Fibroblast of pulmonary artery (primary cell): ENCODE results near the gene URB1.
"Not testable (repeated sequence)": the region's sequence is repeated elsewhere in the genome, so short reads cannot be mapped to it uniquely, and the experiment has no call there.

Experiments
- DNase-seq: peaks from one replicate; pipeline ENCODE4 v3.0.0-alpha.2; 2010; ENCODE audit warnings: low read depth
- H3K4me3 ChIP-seq: replicated peaks from 2 replicates; pipeline ENCODE4 v1.5.1; 2011; ENCODE audit warnings: low read depth, mild to moderate bottlenecking, control low read depth, low read length, moderate library complexity
- CTCF ChIP-seq: IDR thresholded peaks from 2 replicates; pipeline ENCODE4 v1.5.1; 2011; ENCODE audit warnings: mild to moderate bottlenecking, control low read depth, low read length, inconsistent platforms; ENCODE audit errors: missing control alignments

Gene URB1

GRCh38 chr21:32410916-32411315 is 18.1 kb upstream of the URB1 start:
- H3K4me3 ChIP-seq, result peak overlapping the region; percentile 0
- DNase-seq, result no peak
- TF ChIP-seq CTCF, result no peak

- no peak for TF ChIP-seq CTCF
- H3K4me3 ChIP-seq, result no peak overlapping the region
- DNase-seq, result no peak
These were observed 17.5 kb upstream of the URB1 start for GRCh38 chr21:32410291-32410690.

GRCh38 chr21:32406405-32406804 is 13.6 kb upstream of the URB1 start:
- TF ChIP-seq CTCF, result no peak
- H3K4me3 ChIP-seq, result no peak overlapping the region
- DNase-seq, result peak; percentile 41

- no peak overlapping the region for H3K4me3 ChIP-seq
- DNase-seq, result peak; percentile 92
- peak; percentile 73 for TF ChIP-seq CTCF
These were observed 10.5 kb upstream of the URB1 start for GRCh38 chr21:32403201-32403777.

- peak overlapping the region; percentile 91 for H3K4me3 ChIP-seq
- no peak for DNase-seq
- no peak for TF ChIP-seq CTCF
These were observed 827 bp upstream of the URB1 start for GRCh38 chr21:32393677-32394001.

- no peak for DNase-seq
- H3K4me3 ChIP-seq, result peak overlapping the region; percentile 91
- no peak for TF ChIP-seq CTCF
These were observed 423 bp downstream of the URB1 start for GRCh38 chr21:32392299-32392879.

GRCh38 chr21:32391755-32392154 is 1.1 kb downstream of the URB1 start:
- H3K4me3 ChIP-seq, result peak overlapping the region; percentile 91
- DNase-seq, result no peak
- TF ChIP-seq CTCF, result no peak

- not testable (repeated sequence) for H3K4me3 ChIP-seq, DNase-seq
These were observed 2.1 kb downstream of the URB1 start for GRCh38 chr21:32390537-32391224.
